Fibroblast of lung (primary cell): ENCODE measurements around the gene KDM5B.

Experiments
- EZH2 ChIP-seq: IDR thresholded peaks from 2 replicates; pipeline ENCODE4 v1.5.1; 2012; ENCODE audit warnings: low read length, control low read depth, mild to moderate bottlenecking; ENCODE audit errors: missing control alignments
- TF ChIP-seq, protein P1 (sequence below), 2 donors: IDR thresholded peaks in 1 of 2; conservative IDR thresholded peaks in 1 of 2; 1 replicate in 1 of 2; 2 replicates in 1 of 2; pipeline ENCODE4 v1.5.1; 2011 to 2012; ENCODE audit warnings: low read length in 2 of 2, control low read depth in 1 of 2, inconsistent platforms in 1 of 2, low read depth in 1 of 2, mild to moderate bottlenecking in 1 of 2

DNA sequence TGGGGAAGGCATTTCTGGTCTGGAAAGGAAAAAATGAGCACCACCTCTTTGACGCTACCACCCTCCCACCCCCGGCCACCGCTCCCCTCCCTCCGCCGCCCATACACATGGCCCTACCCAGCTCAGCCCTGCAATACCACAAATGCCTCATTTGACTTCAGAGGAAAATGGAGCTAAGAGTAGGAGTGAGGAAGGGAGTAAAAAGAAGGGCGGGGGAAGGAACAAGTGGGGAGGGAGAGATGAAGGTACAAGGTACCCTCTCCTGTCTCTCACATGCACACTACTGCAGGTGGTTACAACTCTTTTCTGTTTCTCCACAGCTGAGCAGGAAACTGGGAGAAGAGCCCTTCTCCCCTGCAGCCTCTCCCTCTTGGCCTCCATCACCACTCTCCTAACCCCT is 105.0 kb downstream of the KDM5B start:
- TF ChIP-seq, protein P1, sequence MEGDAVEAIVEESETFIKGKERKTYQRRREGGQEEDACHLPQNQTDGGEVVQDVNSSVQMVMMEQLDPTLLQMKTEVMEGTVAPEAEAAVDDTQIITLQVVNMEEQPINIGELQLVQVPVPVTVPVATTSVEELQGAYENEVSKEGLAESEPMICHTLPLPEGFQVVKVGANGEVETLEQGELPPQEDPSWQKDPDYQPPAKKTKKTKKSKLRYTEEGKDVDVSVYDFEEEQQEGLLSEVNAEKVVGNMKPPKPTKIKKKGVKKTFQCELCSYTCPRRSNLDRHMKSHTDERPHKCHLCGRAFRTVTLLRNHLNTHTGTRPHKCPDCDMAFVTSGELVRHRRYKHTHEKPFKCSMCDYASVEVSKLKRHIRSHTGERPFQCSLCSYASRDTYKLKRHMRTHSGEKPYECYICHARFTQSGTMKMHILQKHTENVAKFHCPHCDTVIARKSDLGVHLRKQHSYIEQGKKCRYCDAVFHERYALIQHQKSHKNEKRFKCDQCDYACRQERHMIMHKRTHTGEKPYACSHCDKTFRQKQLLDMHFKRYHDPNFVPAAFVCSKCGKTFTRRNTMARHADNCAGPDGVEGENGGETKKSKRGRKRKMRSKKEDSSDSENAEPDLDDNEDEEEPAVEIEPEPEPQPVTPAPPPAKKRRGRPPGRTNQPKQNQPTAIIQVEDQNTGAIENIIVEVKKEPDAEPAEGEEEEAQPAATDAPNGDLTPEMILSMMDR (conservative IDR thresholded peaks at IDR 0.05 in 1 of 2, IDR thresholded peaks at IDR 0.05 in 1 of 2; ENCODE audit: low read depth in 1 of 2, low read length in 2 of 2) = no peak
- TF ChIP-seq EZH2 = no peak
